Measurements from ENCODE around the gene IL20. TPM values are rescaled to one million over a fixed set of nuclear protein-coding genes. Genes with fewer than 3 reads are reported as not detected.
"Not testable (repeated sequence)": the region's sequence is repeated elsewhere in the genome, so short reads cannot be mapped to it uniquely, and the experiment has no call there.

IL20 gene
- polyA plus RNA-seq, 1 donor from 2014 or later, result not detected

- no peaks in the 10 kb centered on the region for H3K36me3 ChIP-seq (ENCODE audit: insufficient read depth, low read length)
- H3K4me2 ChIP-seq (ENCODE audit: low read length), result no peak overlapping the region
- H3K9me3 ChIP-seq (ENCODE audit: low read length), result no peaks in the 10 kb centered on the region
- H4K20me1 ChIP-seq (ENCODE audit: insufficient read depth), result no peaks in the 10 kb centered on the region
- H2AFZ ChIP-seq (ENCODE audit: low read depth, low read length), result no peak overlapping the region
- H3K9ac ChIP-seq (ENCODE audit: low read length), result no peak overlapping the region
- H3K4me3 ChIP-seq (ENCODE audit: low read length), result no peak overlapping the region
- no peaks in the 10 kb centered on the region for H3K9me2 ChIP-seq (ENCODE audit: insufficient read depth, low read length)
- no peak for TF ChIP-seq CTCF (IDR thresholded peaks at IDR 0.05; ENCODE audit: poor library complexity, severe bottlenecking)
- no peak for TF ChIP-seq TAF1 (IDR thresholded peaks at IDR 0.05; ENCODE audit: low read depth)
- TF ChIP-seq EZH2 (IDR thresholded peaks at IDR 0.05; ENCODE audit: borderline replicate concordance, insufficient read depth, low read length, poor library complexity, severe bottlenecking), result no peak
- H3F3A ChIP-seq (ENCODE audit: insufficient read depth, low read length, poor library complexity, severe bottlenecking), result no peaks in the 10 kb centered on the region
- no peak overlapping the region for H3K27ac ChIP-seq (ENCODE audit: low read length)
- no peaks in the 10 kb centered on the region for H3K27me3 ChIP-seq (ENCODE audit: insufficient read depth, low read depth, low read length)
- no peaks in the 10 kb centered on the region for H3K79me2 ChIP-seq (replicated peaks; ENCODE audit: insufficient read depth, low read length)
Observed at GRCh38 chr1:206850401-206850800, 15.0 kb upstream of the IL20 start.

GRCh38 chr1:206851341-206852010, 13.9 kb upstream of the IL20 start:
- Histone ChIP-seq H3K4me3 (ENCODE audit: low read length) (no peak overlapping the region), H4K20me1 (ENCODE audit: insufficient read depth) (no peaks in the 10 kb centered on the region), H3K27me3 (ENCODE audit: insufficient read depth, low read depth, low read length) (no peaks in the 10 kb centered on the region), H3K27ac (ENCODE audit: low read length) (no peak overlapping the region), H3K9me2 (ENCODE audit: insufficient read depth, low read length) (no peaks in the 10 kb centered on the region), H3K9ac (ENCODE audit: low read length) (no peak overlapping the region), H3K9me3 (ENCODE audit: low read length) (no peaks in the 10 kb centered on the region), H3K36me3 (ENCODE audit: insufficient read depth, low read length) (no peaks in the 10 kb centered on the region), H2AFZ (ENCODE audit: low read depth, low read length) (no peak overlapping the region), H3K79me2 (replicated peaks; ENCODE audit: insufficient read depth, low read length) (no peaks in the 10 kb centered on the region), H3K4me2 (ENCODE audit: low read length) (no peak overlapping the region), H3F3A (ENCODE audit: insufficient read depth, low read length, poor library complexity, severe bottlenecking) (no peaks in the 10 kb centered on the region)
- TF ChIP-seq SMC3 (conservative IDR thresholded peaks at IDR 0.05; ENCODE audit: poor library complexity) (no peak), REST (IDR thresholded peaks at IDR 0.05; ENCODE audit: borderline replicate concordance) (no peak), EP300 (conservative IDR thresholded peaks at IDR 0.05; ENCODE audit: poor library complexity, severe bottlenecking) (no peak), MXI1 (conservative IDR thresholded peaks at IDR 0.05; ENCODE audit: poor library complexity, severe bottlenecking) (no peak), CTCF (IDR thresholded peaks at IDR 0.05; ENCODE audit: poor library complexity, severe bottlenecking) (no peak), EZH2 (IDR thresholded peaks at IDR 0.05; ENCODE audit: borderline replicate concordance, insufficient read depth, low read length, poor library complexity, severe bottlenecking) (no peak), RAD21 (conservative IDR thresholded peaks at IDR 0.05) (no peak), TAF1 (IDR thresholded peaks at IDR 0.05; ENCODE audit: low read depth) (no peak), POLR2AphosphoS5 (IDR thresholded peaks at IDR 0.05) (no peak)

GRCh38 chr1:206852662-206853061, 12.8 kb upstream of the IL20 start:
- not testable (repeated sequence) for H3K9me2 ChIP-seq (ENCODE audit: insufficient read depth, low read length); H4K20me1 ChIP-seq (ENCODE audit: insufficient read depth); H3K79me2 ChIP-seq (replicated peaks; ENCODE audit: insufficient read depth, low read length); H3K27me3 ChIP-seq (ENCODE audit: insufficient read depth, low read depth, low read length); H3K4me3 ChIP-seq (ENCODE audit: low read length); H3K9me3 ChIP-seq (ENCODE audit: low read length); H3K4me2 ChIP-seq (ENCODE audit: low read length); H3K36me3 ChIP-seq (ENCODE audit: insufficient read depth, low read length); H3K27ac ChIP-seq (ENCODE audit: low read length); H2AFZ ChIP-seq (ENCODE audit: low read depth, low read length); H3K9ac ChIP-seq (ENCODE audit: low read length); H3F3A ChIP-seq (ENCODE audit: insufficient read depth, low read length, poor library complexity, severe bottlenecking)

- H2AFZ ChIP-seq (ENCODE audit: low read depth, low read length); H3K4me3 ChIP-seq (ENCODE audit: low read length); H3K27ac ChIP-seq (ENCODE audit: low read length); H3K9ac ChIP-seq (ENCODE audit: low read length); H3K4me2 ChIP-seq (ENCODE audit: low read length); H3F3A ChIP-seq (ENCODE audit: insufficient read depth, low read length, poor library complexity, severe bottlenecking); H3K36me3 ChIP-seq (ENCODE audit: insufficient read depth, low read length); H3K9me3 ChIP-seq (ENCODE audit: low read length); H4K20me1 ChIP-seq (ENCODE audit: insufficient read depth); H3K79me2 ChIP-seq (replicated peaks; ENCODE audit: insufficient read depth, low read length); H3K27me3 ChIP-seq (ENCODE audit: insufficient read depth, low read depth, low read length); H3K9me2 ChIP-seq (ENCODE audit: insufficient read depth, low read length): not testable (repeated sequence)
Observed at GRCh38 chr1:206853696-206854095, 11.7 kb upstream of the IL20 start.
